SKM-1 (cell line): ENCODE measurements around the gene MTNR1A.
"Not testable (repeated sequence)": the region's sequence is repeated elsewhere in the genome, so short reads cannot be mapped to it uniquely, and the experiment has no call there.

ENCODE experiments used
- DNase-seq: peaks from one replicate; lab custom pipeline; 2025; ENCODE audit not compliant: unreplicated experiment; lab: John Stamatoyannopoulos, UW

The MTNR1A gene

DNA sequence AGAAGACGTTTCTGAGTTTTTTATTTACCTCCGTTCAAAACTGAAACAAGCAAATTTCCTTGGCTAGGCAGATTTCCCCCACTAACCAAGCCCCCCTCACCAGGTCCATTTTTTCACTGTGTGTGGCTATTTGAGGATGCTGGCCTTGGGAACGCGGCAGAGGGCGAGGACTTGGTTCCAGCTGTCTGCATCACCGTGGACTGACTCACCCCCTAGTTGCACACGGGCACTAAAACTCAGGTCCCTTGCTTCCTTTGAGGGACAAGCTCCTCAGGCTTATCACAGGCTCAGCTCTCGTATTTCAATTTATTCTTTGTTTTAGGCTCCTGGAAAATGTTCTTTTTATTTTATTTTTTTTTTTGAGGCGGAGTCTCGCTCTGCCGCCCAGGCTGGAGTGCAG is 8.4 kb upstream of the MTNR1A start:
- no peak for DNase-seq

DNA sequence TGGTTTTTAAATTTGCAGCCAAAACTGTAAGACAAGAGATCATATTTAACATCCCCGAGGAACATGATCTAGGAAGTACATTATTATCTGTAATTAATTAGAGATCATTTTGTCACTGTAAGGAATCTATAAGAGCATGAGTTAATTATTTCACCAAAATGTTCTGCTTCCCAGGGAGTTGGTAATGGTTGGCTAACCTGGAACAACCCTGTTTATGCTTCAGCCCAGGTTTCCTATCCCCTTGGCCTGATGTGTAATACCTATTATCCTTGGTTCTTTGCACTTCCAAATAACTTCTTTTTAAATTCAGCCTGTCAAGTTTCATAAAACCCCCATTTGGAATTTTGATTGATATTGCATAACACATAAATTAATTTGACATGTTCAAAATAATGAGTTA is 6.4 kb upstream of the MTNR1A start:
- DNase-seq: no peak

DNA sequence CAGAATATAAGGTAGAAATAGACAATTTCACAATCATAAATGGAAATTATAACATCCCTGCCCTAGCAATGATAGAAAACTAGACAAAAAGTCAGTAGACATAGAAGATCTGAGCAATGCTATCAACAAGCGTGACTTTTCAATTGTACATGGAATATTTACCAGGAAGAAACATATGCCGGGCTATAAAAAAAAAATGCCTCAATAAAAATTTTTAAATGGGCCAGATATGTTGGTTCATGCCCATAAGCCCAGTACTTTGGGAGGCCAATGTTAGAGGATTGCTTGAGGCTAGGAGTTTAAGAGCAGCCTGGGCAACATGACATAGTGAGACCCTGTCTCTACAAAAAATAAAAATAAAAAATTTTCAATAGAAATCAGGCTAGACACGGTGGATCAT is 5.3 kb upstream of the MTNR1A start:
- DNase-seq: no peak

DNA sequence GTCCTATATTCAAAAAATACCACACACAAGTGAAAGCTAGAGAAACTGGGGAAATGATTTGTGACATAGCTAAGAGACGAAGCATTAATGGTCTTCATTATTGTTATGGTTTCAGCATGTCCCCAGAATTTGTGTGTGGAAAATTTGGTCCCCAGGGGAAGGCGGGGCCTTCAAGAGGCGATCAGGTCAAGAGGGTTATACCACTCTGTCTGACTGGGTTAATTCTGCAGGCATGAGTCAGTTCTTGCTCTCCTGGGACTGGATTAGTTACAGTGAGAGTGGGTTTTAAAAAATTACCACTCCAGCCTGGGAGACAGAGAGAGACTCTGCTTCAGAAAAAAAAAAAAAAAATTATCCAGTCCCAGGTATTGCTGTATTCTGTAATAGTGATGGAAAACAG is 2.1 kb upstream of the MTNR1A start:
- DNase-seq: no peak

DNA sequence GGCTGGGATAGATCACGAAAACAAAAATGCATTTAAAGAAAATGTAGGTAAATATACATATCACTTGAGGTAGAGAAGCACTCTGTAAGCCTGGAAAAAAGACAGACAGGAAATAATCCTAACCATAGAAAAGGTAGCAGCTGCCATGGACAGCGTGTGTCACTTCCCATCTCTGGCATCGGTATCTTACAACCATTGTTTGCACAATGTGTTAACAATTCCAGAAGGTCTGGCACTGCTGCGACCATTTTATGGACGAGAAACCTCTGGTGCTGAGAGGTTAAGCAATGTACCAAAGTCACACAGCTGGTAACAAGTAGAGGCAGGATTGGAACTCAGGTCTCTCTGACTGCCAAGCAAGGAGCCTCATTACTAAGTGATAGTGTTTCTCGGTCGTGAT is 1.7 kb upstream of the MTNR1A start:
- no peak for DNase-seq

DNA sequence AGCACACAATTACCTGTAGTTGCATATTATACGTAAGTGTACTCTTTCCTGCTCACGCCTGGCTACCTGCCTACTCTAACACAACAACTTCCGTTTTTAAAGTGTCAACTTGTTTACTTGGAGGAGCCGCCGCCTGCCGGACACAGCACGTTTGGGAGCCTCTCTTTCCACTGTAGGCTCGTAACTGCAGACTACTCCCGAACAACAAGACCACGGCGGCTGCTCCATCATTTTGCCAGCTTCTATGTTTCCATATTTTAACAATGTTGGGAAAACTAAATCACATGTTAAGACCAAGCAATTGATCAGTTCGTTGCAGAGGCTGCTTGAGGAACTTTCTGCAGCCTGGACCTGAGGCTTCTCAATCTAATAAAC is 841 bp downstream of the MTNR1A start:
- no peak for DNase-seq

DNA sequence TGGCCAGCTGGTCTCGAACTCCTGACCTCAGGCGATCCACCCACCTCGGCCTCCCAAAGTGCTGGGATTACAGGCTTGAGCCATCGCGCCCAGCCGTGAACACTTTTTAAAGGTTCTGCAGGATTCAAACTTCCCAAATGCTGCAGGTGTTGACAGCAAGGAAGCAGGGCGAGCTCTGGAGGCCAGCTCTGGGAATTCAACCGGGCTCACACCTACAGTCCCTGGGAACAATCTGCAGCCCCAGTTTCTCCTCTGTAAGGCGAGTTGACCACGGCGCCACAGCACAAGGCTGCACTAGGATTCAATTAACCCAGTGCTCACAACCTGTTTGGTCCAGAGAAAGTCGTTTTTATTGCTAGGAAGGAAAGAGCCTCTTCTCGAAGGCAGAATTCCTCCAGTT is 1.6 kb downstream of the MTNR1A start:
- no peak for DNase-seq

DNA sequence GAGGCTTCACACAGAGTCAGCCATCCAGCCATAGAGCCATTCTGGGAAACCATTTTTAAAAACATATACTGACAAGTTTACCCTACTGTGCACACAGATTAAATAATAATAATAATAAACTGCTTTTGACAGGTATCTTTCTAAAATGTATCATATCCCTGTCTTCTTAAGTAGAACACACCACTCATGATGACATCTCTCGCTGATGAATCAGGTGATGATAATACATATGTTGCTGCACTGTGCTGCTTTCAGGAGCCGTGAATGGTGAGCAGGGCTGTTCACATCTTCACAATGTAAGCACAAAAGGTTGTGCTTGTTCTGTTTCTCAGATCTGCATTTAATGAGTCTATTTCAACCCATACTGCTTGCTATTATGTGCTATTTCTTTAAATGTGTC is 3.5 kb downstream of the MTNR1A start:
- DNase-seq: no peak

DNA sequence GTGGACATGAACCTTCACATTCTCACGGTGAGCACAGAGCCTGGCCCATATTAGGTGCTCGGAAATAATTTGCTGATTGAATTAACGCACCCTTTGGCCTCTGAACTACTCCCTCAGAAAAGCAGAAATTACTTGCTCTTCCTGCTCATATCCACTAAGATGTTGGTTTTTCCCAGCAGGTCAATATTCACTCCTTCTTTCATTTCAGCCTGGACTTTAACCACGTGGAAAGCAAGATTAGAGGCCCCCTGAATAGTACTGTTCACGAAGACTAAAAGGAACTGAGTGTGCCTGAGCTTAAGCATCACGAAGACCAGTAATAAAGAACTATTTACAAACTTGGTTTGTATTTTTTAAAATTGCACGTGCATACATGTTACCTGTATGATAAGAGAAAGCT is 9.9 kb downstream of the MTNR1A start:
- DNase-seq: no peak

DNA sequence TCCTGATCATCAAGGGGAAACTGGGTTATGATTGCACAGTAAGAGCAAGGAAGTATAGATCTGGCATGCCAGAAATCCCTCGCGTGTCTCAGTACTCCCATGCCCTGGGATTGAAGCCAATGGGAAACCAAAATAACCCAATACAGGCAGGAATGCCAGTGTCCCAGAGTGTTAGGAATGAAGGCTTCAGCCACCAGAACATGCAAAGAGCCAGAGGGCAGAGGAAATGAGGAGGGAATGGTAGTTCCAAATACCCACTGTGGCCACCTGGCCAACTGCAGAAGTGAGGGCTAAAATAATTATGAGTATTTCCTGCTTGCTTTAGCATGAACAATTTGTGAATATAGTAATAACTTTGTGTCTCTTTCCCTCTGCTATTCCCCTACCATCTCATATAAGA is 12.2 kb downstream of the MTNR1A start:
- DNase-seq: no peak

DNA sequence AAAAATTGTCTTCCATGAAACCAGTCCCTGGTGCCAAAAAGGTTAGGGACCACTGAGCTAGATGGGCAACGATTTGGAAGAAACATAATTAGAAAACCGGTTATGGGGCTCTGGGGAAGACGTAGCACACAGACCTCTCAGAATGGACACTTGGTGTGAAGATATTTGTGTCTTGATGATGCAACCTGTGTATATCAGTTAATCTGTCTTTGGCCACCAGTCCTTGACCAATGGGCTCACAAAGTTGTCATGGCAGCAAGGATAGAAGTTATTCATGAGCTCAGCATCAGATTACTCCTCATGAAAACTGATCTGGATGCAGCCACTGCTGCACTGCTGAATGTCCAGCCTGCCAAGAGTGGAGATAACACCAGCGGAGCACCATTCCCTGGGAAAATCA is 13.6 kb downstream of the MTNR1A start:
- no peak for DNase-seq

DNA sequence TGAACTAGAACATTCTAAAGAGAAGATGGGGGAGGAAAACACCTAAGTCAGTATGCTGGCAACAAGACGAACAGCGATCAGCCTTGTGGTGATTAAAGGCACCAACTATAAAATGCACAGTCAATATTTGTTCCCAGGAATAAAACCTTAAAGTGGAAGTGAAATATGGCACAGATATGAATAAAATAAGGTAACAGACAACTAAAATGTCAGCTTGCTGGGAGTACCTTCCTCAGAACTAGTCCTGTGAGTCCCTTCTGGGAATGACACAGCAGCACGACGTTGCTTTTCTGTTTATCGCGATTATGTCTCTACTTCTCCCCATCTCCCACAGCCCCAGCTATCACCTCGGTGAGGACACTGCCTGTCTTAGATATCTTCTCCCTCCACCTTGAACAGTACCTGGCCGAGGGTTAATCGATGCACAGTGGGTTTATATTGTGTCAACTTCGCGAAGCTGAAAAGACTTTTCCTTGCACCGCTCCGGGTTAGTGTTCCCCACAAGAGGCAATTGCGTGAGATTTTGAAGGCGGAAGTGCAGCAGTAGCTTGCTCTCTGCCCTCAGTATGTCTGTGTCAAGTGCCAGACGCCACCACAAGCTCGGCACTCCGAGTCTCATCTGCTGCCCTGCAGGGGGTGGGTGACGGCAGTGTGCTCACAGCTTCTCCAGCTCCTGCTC is 17.4 kb downstream of the MTNR1A start:
- DNase-seq: no peak

DNA sequence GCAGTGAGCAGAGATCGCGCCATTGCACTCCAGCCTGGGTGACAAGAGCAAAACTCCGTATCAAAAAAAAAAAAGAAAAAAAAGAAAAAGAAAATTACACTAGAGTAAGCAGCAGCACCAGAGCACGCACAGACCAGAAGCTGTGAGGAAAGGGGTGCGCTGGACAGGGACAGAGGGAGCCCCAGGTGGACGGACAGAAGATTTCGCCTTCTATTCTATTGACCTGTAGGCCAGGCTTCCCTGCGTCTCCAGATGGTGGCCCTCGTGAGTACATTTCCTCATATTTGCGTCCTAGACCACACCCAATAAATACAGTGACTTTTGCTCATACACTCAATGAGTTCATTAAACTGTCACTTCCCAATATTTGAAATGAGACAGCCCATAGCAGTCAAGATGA is 19.1 kb downstream of the MTNR1A start:
- no peak for DNase-seq

DNA sequence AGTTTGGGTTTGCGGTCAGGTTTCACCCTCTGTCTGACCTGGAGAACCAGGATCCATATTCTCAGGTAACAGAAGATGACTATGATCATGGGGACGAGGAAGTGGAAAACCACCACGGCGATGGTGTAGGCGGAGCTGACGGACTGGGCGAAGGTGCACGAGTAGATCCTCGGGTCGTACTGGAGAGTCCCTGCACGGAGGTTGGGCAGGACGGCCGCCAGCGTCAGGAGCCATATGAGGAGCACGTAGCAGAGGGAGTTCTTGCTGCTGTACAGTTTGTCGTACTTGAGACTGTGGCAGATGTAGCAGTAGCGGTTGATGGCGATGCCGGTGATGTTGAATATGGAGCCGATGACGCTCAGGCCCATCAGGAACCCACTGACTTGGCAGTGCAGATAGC is 21.3 kb downstream of the MTNR1A start:
- DNase-seq: no peak

DNA sequence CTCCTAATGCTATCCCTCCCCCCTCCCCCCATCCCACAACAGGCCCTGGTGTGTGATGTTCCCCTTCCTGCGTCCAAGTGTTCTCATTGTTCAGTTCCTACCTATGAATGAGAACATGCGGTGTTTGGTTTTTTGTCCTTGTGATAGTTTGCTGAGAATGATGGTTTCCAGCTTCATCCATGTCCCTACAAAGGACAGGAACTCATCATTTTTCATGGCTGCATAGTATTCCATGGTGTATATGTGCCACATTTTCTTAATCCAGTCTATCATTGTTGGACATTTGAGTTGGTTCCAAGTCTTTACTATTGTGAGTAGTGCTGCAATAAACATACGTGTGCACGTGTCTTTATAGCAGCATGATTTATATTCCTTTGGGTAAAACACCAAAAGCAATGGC is 31.4 kb downstream of the MTNR1A start:
- DNase-seq: not testable (repeated sequence)

DNA sequence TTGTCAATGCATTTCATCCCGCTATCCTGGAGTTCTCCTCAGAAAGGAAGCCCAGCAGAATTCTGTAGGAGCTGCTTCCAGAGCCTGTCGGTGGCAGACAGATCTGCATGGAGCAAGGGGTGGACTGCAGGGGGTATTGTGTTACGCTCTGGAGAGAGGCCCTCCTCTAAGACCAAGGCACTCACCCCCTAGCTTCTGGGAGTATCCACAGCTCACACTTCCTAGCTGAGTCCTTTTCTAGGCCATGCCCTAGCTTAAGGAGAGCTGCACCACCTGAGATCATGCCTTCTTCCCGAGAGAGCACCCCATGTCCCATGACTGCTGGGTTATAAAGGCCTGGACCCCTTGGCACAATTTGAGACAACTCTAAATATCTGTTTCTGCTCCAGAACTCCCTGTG is 39.1 kb downstream of the MTNR1A start:
- no peak for DNase-seq

DNA sequence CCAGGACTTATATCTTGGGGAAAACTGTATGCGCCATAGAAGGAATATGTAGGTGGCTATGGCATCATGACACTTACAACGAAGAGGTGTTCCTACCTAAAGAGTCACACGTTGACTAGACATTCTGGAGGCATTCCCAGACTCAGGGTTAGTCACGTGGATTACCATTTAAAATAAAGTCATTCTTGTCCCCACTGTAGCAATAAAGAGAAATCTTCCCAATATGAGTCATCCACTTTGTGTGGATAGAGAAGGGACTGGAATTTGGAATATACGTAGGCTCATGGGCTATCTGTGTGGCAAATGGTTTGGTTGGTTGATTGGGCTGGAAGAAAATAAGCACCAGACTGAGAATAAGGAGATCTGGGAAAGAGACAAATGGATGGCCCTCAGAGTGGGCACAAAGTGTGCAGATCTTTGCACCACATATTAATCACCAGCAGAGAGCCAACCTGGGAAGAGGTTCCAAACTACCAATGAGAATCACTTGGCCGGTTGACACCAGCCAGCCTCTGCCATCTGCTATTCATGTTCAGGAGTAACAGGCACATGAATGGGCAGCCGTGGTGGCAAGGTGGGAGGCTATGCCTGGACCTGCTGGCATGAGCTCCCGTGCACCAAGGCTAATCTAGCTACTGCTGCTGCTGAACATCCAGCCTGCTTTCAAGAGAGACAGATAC is 41.0 kb downstream of the MTNR1A start:
- DNase-seq: no peak

DNA sequence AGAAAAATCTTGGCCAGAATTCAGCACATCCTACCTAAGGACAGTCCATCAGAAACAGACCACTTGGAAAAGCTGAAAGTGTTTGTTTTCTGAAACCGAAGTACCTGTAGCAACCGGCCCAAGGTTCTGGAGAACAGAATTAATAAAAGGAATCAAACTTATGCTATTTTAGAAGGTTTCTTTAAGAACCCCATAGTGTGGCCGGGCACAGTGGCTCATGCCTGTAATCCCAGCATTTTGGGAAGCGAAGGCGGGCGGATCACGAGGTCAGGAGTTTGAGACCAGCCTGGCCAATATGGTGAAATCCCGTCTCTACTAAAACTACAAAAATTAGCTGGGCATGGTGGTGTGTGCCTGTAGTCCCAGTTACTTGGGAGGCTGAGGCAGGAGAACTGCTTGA is 50.6 kb downstream of the MTNR1A start:
- not testable (repeated sequence) for DNase-seq

DNA sequence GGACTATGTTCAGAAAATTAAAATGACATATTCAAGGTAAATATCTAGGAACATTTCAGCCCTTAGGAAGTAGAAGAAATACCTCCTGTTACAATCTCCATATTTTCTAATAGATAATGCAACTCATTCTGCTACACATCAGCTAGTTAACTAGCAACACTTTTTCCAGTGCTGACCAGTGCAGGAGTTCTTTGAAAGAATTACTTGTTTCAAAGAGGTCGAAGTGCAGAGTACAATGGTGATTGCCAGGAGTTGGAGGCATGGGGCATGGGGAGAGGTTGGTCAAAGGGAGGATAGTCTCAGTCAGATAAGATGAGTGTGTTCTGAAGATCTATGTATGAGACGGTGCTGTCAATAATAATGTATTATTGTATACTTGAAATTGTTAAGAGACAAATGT is 53.1 kb downstream of the MTNR1A start:
- DNase-seq: no peak

DNA sequence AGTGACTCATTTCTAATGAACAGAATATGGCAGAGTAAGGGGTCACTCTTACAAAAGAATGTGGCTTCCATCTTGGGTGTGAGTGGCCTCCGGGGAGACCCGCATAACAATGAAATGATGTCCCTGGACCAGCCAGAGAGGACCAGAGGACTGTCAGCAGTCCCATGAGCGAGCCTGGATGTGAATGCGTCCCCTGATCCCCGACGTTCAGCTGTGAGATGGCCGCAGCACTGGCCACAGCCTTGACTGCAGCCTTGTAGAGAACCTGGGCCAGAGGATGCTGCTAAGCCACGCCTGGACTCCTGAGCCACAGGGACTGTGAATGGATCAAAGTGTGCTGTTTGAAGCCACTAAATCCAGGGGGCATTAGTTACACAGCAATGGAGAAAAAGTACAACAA is 53.8 kb downstream of the MTNR1A start:
- no peak for DNase-seq

DNA sequence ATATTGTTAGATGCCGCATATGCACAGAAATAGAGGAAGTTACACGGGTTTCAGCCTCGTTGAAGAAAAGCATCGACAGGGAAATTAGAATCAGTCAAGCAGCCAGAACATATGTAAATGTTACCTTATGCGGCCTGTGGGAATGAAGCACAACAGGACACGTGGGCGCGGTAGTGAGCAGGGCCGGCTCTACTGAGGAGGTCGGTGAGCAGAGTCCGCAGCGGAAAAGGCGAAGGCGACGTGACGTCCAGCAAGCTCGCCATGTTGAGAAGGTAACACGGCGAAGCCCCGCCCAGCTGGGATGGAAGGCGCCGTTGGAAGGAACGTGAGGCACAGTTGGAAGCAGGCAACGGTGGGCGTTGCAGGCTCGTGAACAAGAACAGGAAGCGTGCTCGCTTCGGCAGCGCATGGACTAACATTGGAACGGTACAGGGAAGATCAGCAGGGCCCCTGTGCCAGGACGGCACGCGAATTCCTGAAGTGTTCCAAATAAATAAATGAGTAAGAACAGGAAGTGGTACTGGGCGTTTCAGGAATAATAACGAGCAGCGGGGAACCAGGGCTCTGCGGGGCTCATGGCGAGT is 54.6 kb downstream of the MTNR1A start:
- DNase-seq: no peak

DNA sequence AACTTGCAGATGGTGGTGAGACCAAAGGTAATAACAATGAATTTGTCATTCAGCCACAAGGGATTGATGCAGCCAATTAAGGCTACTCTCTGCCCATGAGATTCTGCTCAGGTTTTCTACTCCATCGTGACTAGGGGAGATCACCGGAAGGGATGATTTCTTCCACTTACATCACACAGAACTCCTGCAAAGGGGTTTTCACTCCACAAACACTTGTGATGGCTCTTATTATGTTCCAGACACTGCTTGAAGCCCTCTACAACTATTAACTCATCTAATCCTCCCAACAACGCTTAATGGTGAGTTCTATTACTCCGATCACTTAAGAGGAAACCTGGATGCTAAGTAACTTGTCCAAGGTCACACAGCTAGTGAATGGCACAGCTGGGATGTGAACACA is 55.9 kb downstream of the MTNR1A start:
- DNase-seq: no peak

DNA sequence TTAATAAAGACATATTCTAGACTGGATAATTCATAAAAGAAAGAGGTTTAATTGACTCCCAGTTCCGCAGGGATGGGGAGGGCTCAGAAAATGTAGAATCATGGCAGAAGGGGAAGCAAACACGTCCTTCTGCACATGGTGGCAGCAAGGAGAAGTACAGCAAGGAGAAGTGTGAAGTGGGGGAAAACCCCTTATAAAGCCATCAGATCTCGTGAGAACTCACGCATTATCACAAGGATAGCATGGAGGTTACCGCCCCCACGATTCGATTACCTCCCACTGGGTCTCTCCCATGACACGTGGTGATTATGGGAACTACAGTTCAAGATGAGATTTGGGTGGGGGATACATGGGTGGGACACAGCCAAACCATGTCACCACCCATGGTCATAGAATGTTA is 58.3 kb downstream of the MTNR1A start:
- no peak for DNase-seq
